Gastrocnemius medialis (tissue), 4 donors: ENCODE measurements around the gene PLRG1.

Experiments
- POLR2A ChIP-seq, 2 donors: fragments of 450-650 bp; IDR thresholded peaks; one replicate each; pipeline ENCODE4 v1.6.1; 2017; ENCODE audit warnings: antibody characterized with exemption in 2 of 2, mild to moderate bottlenecking in 2 of 2, moderate library complexity in 2 of 2
- TF ChIP-seq, protein P1 (sequence below), 5 experiments: fragments of 450-650 bp in 3 of 5; fragments of 200-600 bp in 2 of 5; sonication (generic) in 2 of 5; IDR thresholded peaks in 4 of 5; conservative IDR thresholded peaks in 1 of 5; 1 replicate in 4 of 5; 2 replicates in 1 of 5; pipeline ENCODE4 v1.5.1; 2016 to 2019; ENCODE audit warnings: antibody characterized with exemption in 5 of 5, mild to moderate bottlenecking in 3 of 5, moderate library complexity in 3 of 5

DNA sequence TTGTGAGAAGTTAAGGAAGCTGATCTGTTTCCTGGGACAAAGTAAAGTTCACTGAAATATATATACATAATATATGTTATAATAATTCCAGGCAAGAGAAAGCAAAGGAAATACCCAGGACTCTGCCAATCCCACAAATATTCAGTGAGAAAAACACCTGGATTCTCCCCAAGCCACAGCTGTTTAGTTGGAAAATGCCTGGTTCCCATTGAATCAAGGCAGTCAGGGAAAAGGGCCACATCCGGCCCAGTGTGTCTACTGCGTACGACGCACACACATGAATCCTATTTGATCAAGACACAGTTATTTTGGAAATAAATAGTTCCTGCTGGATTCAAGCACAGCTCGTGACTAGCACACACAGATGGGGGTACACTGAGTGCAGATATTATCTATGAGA is 52.3 kb downstream of the PLRG1 start:
- TF ChIP-seq, protein P1, sequence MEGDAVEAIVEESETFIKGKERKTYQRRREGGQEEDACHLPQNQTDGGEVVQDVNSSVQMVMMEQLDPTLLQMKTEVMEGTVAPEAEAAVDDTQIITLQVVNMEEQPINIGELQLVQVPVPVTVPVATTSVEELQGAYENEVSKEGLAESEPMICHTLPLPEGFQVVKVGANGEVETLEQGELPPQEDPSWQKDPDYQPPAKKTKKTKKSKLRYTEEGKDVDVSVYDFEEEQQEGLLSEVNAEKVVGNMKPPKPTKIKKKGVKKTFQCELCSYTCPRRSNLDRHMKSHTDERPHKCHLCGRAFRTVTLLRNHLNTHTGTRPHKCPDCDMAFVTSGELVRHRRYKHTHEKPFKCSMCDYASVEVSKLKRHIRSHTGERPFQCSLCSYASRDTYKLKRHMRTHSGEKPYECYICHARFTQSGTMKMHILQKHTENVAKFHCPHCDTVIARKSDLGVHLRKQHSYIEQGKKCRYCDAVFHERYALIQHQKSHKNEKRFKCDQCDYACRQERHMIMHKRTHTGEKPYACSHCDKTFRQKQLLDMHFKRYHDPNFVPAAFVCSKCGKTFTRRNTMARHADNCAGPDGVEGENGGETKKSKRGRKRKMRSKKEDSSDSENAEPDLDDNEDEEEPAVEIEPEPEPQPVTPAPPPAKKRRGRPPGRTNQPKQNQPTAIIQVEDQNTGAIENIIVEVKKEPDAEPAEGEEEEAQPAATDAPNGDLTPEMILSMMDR (IDR thresholded peaks at IDR 0.05 in 4 of 5, conservative IDR thresholded peaks at IDR 0.05 in 1 of 5) = no peak
- TF ChIP-seq POLR2A (IDR thresholded peaks at IDR 0.05) = no peak
